ENCODE measurements around the gene SLC25A34. TPM values are rescaled to one million over a fixed set of nuclear protein-coding genes. Genes with fewer than 3 reads are reported as not detected.
A peak's percentile ranks its signal among the peaks of the same experiment; 100 is the strongest.

The SLC25A34 gene
- total and polyA plus RNA-seq, 2 of the 13 experiments (the other 11 are each of a cell fraction or from before 2014, with no cell fraction given), result 0.13 to 0.18 TPM

GRCh38 chr1:15749399-15750291, 13.6 kb downstream of the SLC25A34 start (continued):
- TF ChIP-seq, protein P1, sequence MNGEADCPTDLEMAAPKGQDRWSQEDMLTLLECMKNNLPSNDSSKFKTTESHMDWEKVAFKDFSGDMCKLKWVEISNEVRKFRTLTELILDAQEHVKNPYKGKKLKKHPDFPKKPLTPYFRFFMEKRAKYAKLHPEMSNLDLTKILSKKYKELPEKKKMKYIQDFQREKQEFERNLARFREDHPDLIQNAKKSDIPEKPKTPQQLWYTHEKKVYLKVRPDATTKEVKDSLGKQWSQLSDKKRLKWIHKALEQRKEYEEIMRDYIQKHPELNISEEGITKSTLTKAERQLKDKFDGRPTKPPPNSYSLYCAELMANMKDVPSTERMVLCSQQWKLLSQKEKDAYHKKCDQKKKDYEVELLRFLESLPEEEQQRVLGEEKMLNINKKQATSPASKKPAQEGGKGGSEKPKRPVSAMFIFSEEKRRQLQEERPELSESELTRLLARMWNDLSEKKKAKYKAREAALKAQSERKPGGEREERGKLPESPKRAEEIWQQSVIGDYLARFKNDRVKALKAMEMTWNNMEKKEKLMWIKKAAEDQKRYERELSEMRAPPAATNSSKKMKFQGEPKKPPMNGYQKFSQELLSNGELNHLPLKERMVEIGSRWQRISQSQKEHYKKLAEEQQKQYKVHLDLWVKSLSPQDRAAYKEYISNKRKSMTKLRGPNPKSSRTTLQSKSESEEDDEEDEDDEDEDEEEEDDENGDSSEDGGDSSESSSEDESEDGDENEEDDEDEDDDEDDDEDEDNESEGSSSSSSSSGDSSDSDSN (CRISPR knock-in tag; IDR thresholded peaks at IDR 0.05), result 0 out of 2 replicates have a peak, but pooled peaks have one; percentile 15
- TF ChIP-seq RXRA (CRISPR knock-in tag; IDR thresholded peaks at IDR 0.05), result peak; percentile 24; the same call in 1 of the 2 replicates
- TF ChIP-seq SAP130 (CRISPR knock-in tag; IDR thresholded peaks at IDR 0.05; ENCODE audit: low read depth), result peak; percentile 43; the same call in 1 of the 2 replicates
- TF ChIP-seq PHF8 (CRISPR knock-in tag; IDR thresholded peaks at IDR 0.05), result peak; percentile 43; the same call in 1 of the 2 replicates
- peak; percentile 29; the same call in 1 of the 2 replicates for TF ChIP-seq ELF3 (CRISPR knock-in tag; IDR thresholded peaks at IDR 0.05)
- TF ChIP-seq FOXP1 (IDR thresholded peaks at IDR 0.05), result no peak
- TF ChIP-seq FOXP1 (CRISPR knock-in tag; IDR thresholded peaks at IDR 0.05), result no peak
- 0 out of 2 replicates have a peak, but pooled peaks have one; percentile 19 for TF ChIP-seq ZNF574 (CRISPR knock-in tag; IDR thresholded peaks at IDR 0.05)
- TF ChIP-seq, protein P2, sequence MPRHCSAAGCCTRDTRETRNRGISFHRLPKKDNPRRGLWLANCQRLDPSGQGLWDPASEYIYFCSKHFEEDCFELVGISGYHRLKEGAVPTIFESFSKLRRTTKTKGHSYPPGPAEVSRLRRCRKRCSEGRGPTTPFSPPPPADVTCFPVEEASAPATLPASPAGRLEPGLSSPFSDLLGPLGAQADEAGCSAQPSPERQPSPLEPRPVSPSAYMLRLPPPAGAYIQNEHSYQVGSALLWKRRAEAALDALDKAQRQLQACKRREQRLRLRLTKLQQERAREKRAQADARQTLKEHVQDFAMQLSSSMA (CRISPR knock-in tag; IDR thresholded peaks at IDR 0.05), result 0 out of 2 replicates have a peak, but pooled peaks have one; percentile 51
- 0 out of 2 replicates have a peak, but pooled peaks have one; percentile 17 for TF ChIP-seq HOXA3 (CRISPR knock-in tag; IDR thresholded peaks at IDR 0.05)
- peak; percentile 37; the same call in 1 of the 2 replicates for TF ChIP-seq ARID5B (CRISPR knock-in tag; IDR thresholded peaks at IDR 0.05)
- TF ChIP-seq ERF (CRISPR knock-in tag; IDR thresholded peaks at IDR 0.05), result no peak
- peak; percentile 58; the same call in 1 of the 2 replicates for TF ChIP-seq KLF12 (CRISPR knock-in tag; IDR thresholded peaks at IDR 0.05; ENCODE audit: borderline replicate concordance)
- TF ChIP-seq, protein P3, sequence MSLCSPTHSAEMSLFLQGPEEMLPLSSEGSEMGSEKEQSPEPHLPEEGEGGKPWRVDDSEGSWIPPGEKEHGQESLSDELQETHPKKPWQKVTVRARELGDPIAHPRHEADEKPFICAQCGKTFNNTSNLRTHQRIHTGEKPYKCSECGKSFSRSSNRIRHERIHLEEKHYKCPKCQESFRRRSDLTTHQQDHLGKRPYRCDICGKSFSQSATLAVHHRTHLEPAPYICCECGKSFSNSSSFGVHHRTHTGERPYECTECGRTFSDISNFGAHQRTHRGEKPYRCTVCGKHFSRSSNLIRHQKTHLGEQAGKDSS (CRISPR knock-in tag; IDR thresholded peaks at IDR 0.05; ENCODE audit: borderline replicate concordance, low read depth), result 0 out of 2 replicates have a peak, but pooled peaks have one; percentile 29
- no peak for TF ChIP-seq ZNF513 (CRISPR knock-in tag; conservative IDR thresholded peaks at IDR 0.05)
